Neuron (in vitro differentiated cells): ENCODE data around the gene SLC25A12.

Experiments
- H2AFZ ChIP-seq: one replicate; pipeline ENCODE4 v1.6.1; 2013; ENCODE audit warnings: low read depth, mild to moderate bottlenecking, inconsistent platforms, low read length, moderate library complexity
- H3K27me3 ChIP-seq: one replicate; pipeline ENCODE4 v1.6.1; 2013; ENCODE audit warnings: low read length; ENCODE audit not compliant: insufficient read depth
- H3K36me3 ChIP-seq: one replicate; pipeline ENCODE4 v1.6.1; 2013; ENCODE audit warnings: low read length; ENCODE audit not compliant: insufficient read depth
- H3K4me1 ChIP-seq: one replicate; pipeline ENCODE4 v1.6.1; 2013; ENCODE audit warnings: low read length; ENCODE audit not compliant: insufficient read depth
- H3K4me3 ChIP-seq: 2 replicates; pipeline ENCODE4 v1.5.1; 2013; ENCODE audit warnings: mild to moderate bottlenecking, low read length, moderate library complexity
- H3K9me3 ChIP-seq: one replicate; pipeline ENCODE4 v1.6.1; 2013; ENCODE audit warnings: low read length

The SLC25A12 gene

DNA sequence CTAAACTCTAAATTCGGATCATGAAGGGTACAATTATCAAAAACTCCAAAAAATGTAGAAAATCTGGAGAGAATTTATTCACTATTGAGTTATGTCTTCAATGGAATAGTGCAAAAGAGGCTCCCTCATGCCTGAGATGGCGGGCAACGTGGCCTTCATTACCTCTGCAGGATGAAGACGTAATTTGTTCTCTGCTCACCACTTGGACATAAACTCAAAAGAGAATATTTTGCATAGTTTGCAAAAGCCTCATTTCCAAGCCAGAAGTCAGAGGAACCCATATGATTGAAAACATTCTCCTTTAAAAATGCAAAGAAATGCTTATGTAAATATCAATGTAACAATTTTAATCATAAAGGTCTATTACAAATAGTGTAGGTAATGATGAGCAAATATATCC, 58.7 kb downstream of the SLC25A12 start:
- peaks cover 79% of the 10 kb centered on the region for H3K36me3 ChIP-seq
- no peak overlapping the region for H2AFZ ChIP-seq
- no peaks in the 10 kb centered on the region for H3K27me3 ChIP-seq
- H3K4me3 ChIP-seq: no peak overlapping the region
- peaks cover 33% of the 10 kb centered on the region for H3K9me3 ChIP-seq
- H3K4me1 ChIP-seq: no peaks in the 10 kb centered on the region

DNA sequence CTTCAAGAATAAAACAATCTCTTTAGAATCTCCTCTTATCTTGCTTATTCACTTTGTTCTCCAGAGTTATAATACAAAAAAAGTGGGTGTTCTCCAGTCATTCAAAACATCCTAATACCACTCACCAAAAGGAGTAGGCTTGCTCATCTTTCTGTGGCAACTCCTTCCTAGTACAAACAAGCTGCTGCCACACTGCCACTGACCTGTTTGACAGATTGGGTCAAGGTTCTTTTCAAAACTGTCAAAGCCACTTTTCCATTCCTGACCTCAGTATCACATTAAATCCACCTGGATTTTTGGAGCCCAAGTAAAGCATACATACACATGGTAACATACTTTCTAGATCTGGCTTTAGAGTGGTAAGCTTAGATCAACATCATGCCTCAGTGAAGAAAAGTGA, 59.8 kb downstream of the SLC25A12 start:
- Histone ChIP-seq H3K4me1 (no peaks in the 10 kb centered on the region), H3K36me3 (peaks cover 81% of the 10 kb centered on the region), H3K4me3 (no peak overlapping the region), H3K9me3 (peaks cover 37% of the 10 kb centered on the region), H3K27me3 (no peaks in the 10 kb centered on the region), H2AFZ (no peak overlapping the region)

DNA sequence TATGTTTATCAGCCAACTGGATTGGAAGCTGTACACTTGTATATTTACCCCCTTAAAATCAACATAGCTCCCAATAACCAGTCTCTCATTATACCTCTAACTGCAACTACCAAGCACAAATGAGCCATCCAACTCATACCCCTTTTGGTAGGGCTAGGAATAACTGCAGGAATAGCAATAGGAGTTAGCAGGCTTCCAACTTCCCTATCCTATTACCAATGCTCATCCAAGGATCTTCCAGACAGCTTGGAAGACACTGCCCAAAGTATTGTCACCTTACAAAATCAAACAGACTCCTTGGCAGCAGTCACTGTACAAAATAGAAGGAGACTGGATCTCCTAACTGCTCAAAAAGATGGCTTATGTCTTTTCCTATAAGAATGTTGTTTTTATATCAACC, 61.6 kb downstream of the SLC25A12 start:
- Histone ChIP-seq H2AFZ (no peak overlapping the region), H3K4me1 (no peaks in the 10 kb centered on the region), H3K4me3 (no peak overlapping the region), H3K36me3 (peaks cover 83% of the 10 kb centered on the region), H3K9me3 (peaks cover 39% of the 10 kb centered on the region), H3K27me3 (no peaks in the 10 kb centered on the region)

DNA sequence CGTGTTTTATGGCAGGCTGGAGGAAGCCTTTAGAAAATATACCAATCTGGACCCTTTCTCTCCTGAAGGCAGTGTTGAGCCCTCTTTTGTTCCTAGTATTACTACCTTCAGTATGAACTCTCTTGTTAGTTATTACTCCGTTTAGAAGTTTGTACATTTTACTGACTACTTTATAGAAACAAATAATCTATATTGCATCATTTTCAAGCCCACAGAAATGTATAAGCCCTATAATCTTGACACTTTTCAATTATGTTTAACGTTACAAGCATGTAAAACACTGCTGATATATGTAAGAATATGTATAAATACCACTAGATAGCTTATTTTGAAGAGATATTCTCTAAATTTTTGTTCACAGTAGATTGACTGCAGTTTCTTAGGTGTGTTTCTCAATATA, 64.0 kb downstream of the SLC25A12 start:
- peaks cover 69% of the 10 kb centered on the region for H3K36me3 ChIP-seq
- H3K4me3 ChIP-seq: no peak overlapping the region
- H3K4me1 ChIP-seq: no peaks in the 10 kb centered on the region
- peaks cover 39% of the 10 kb centered on the region for H3K9me3 ChIP-seq
- H2AFZ ChIP-seq: no peak overlapping the region
- no peaks in the 10 kb centered on the region for H3K27me3 ChIP-seq

DNA sequence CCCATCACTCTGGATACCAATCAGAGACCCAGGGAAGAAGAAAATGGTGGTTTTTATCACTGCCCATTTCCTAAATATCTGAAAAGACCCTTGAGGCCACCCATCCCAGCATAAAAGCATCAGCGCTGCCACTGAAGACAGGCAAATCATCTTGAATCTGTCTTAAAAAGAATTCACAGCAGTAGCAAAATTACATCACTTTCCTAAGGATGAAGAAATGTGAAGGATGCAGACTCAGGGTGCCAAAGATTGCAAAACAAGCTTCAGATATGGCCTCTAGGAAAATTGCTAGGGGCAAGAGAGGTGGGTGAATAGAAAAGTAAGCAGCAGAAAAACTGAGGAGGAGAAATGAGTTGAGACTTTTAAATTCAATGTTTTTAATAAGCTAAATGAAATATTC, 70.0 kb downstream of the SLC25A12 start:
- no peak overlapping the region for H3K4me3 ChIP-seq
- no peaks in the 10 kb centered on the region for H3K4me1 ChIP-seq
- peaks cover 14% of the 10 kb centered on the region for H3K36me3 ChIP-seq
- no peak overlapping the region for H2AFZ ChIP-seq
- no peaks in the 10 kb centered on the region for H3K27me3 ChIP-seq
- peaks cover 1% of the 10 kb centered on the region for H3K9me3 ChIP-seq

DNA sequence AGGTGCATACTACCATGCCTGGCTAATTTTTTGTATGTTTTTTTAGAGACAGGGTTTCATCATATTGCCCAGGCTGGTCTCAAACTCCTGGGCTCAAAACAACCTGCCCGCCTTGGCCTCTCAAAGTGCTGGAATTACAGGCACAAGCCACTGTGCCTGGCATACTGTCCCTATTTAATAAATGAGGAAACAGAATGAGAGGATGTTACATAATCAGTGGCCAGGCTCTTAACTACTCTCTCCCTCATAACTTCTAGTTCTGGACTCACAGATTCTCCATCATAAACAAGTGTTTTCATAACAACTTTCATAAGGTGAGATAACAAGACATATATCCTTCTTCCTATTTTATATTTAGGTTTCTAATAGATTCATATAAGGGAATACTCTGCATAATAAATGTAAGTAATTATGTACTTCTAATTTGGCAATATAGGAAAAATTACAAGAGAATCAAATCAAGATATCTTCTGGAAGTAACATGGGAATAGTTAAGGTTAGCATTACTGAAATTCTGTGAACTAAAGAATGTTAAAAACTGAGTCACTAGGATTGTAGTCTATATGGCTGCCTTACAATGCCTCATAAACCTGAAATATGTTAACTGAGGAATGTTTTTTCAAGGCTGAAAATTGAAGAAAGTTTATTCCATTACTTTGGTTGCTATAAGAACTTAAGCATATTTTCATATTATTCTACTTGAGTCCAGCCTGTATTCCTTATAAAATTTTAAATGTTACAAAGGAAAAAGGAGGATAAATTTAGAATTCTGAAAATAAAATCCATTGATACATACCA, 71.3 kb downstream of the SLC25A12 start:
- H3K4me1 ChIP-seq: no peaks in the 10 kb centered on the region
- H3K9me3 ChIP-seq: no peaks in the 10 kb centered on the region
- H3K36me3 ChIP-seq: peaks cover 7% of the 10 kb centered on the region
- no peak overlapping the region for H3K4me3 ChIP-seq
- no peak overlapping the region for H2AFZ ChIP-seq
- H3K27me3 ChIP-seq: no peaks in the 10 kb centered on the region

DNA sequence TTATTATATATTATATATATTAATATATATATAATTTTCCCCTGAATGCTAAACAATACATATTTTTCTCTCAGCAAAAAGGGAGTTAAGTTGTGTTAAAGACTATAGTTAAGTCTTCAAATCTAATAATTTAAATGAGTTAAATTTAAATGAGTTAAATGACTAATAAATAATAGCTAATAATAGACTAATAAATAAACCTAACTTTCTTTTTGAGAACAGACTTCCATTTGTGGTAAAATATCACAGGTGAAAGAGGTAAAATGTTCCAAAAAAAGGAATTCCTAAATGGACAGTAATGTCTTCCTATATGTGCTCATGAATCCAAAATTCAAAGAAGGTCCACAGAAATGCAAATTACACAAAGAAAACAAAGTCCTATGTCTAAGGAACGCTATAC, 74.6 kb downstream of the SLC25A12 start:
- Histone ChIP-seq H3K36me3 (no peaks in the 10 kb centered on the region), H2AFZ (no peak overlapping the region), H3K4me1 (no peaks in the 10 kb centered on the region), H3K9me3 (no peaks in the 10 kb centered on the region), H3K27me3 (no peaks in the 10 kb centered on the region), H3K4me3 (no peak overlapping the region)

DNA sequence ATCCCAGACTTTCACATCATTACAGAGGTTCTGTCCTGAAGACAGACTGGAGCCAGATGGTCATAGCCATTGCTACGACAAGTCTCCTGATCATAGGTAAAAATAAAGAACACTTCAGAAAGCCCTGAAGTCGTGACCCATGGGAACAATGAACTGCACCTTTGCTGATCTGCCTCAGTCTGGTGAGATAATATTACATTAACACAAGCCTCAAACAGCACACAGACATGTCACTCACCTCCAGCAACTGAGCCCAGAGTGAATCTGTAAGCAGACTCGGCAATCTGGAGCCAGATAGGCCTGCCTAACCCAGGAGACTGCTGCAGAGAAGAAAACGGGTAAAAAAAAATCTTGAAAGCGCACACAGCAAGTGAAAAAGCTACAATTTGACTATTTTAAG, 79.2 kb downstream of the SLC25A12 start:
- H3K27me3 ChIP-seq: no peaks in the 10 kb centered on the region
- H3K9me3 ChIP-seq: no peaks in the 10 kb centered on the region
- no peak overlapping the region for H3K4me3 ChIP-seq

DNA sequence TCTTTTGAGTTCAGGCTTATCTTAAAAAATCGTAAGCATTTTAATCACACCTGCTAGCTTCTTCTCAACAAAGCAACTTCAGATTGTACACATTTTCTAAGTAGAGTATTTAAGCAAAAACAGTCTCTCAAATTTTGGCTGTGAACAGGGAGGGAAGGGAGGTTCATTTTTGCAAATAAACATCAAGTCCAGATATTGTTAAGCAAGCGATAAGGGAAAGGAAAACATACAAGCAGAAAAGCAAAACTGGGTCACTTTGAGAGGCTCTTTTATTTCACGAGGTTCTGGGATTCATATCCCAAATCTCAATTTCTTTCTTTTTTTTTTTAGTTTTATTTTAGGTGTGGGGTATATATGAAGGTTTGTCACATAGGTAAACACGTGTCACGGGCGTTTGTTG, 79.9 kb downstream of the SLC25A12 start:
- Histone ChIP-seq H3K4me3 (no peak overlapping the region), H3K27me3 (no peaks in the 10 kb centered on the region), H3K9me3 (no peaks in the 10 kb centered on the region), H3K4me1 (no peaks in the 10 kb centered on the region), H2AFZ (no peak overlapping the region), H3K36me3 (no peaks in the 10 kb centered on the region)

More for the DNA sequence above, 79.2 kb downstream of the SLC25A12 start:
- H2AFZ ChIP-seq: no peak overlapping the region
- no peaks in the 10 kb centered on the region for H3K4me1 ChIP-seq
- H3K36me3 ChIP-seq: no peaks in the 10 kb centered on the region

DNA sequence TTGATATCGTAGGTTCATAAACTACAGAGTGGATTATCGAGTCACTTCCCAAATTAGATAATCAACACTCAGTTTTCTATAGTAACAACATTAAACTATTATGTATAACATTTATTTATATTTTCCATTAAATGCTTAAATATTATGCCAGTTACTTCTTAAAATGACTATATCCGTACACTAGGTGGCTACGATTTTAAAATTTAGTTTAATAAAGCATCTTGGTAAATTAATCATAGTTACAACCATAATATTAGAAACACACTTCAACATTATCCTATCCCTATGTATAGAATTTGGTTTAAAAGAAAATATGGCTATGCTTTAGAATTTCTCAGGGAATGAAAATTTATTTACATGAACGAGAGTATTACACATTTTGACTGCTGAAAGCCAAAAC, 80.3 kb downstream of the SLC25A12 start:
- Histone ChIP-seq H2AFZ (no peak overlapping the region), H3K27me3 (no peaks in the 10 kb centered on the region), H3K4me1 (no peaks in the 10 kb centered on the region), H3K4me3 (no peak overlapping the region), H3K36me3 (no peaks in the 10 kb centered on the region), H3K9me3 (no peaks in the 10 kb centered on the region)

DNA sequence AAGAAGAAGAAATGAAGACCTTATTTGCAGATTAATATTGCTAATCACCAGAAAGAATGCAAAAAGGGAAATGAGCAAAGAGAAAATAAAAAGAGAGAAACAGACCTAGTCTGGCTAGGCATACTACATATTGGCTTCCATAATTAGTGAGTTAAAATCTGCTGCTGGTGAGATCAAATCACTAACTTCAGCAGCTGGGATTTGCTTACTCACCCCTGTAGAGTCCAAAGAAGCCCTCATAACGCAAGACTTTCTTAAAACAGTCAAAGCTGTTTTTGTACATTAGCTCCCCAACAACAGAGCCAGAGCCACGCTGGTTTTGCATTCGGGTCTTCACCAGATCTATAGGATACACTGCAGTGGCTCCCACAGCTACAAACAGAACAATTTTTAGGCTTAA, 80.9 kb downstream of the SLC25A12 start:
- Histone ChIP-seq H3K27me3 (no peaks in the 10 kb centered on the region), H3K4me3 (no peak overlapping the region), H2AFZ (no peak overlapping the region), H3K9me3 (no peaks in the 10 kb centered on the region), H3K4me1 (no peaks in the 10 kb centered on the region), H3K36me3 (no peaks in the 10 kb centered on the region)

DNA sequence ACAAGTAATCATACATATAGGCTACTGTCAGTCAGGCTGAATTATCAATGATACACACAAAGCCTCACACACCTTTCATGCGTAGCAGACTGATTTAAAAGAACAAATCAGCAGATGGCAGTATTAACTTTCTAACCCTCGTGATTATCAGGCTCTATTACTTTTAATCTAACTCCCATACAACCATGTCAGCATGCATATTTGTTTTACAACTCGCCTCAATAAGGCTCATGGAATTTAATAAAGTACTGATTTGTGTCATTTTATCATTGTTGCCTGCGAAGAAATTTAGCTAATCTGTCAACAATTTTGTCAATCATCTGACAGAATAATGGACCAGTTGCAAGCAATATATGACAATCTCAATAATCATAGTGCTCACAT, 82.8 kb downstream of the SLC25A12 start:
- Histone ChIP-seq H3K9me3 (no peaks in the 10 kb centered on the region), H3K27me3 (no peaks in the 10 kb centered on the region), H3K4me1 (peaks cover 6% of the 10 kb centered on the region), H3K4me3 (no peak overlapping the region), H3K36me3 (peaks cover 5% of the 10 kb centered on the region), H2AFZ (no peak overlapping the region)

DNA sequence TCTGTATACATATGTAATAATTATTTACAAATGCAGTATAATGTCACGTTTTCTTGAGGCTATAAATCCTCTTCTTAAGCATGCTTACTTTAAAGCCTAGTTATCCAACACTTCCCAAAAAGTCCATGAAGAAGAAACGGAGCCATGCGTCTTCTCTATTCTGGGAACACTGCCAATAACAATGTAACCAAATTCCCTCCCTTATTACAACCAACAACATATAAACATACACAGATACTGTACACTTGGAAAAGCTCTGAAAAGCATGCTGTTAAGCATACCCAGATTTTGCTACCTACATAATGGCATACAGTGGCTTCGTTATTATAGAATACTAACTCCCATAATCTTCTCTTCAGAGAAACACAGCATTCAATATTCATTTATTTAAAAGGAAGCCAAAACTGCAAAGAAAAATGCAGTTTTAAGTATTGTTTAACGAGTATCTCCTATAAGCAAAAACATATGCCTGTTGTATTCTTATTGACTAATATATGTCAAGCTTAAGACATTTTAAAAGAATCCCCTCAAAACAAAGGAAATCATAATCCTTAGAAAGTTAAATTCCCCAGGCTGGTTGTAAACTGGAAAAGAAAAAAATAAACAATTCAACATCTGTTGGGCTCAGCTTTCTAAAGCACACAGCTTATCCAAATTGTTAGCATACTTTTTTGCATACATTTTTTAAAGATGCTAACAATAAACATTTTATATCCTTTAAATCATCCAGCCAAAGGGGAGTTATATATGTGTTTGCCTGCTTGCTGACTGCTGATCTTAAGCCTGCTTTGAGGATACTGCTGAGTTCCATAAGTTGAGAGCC, 83.4 kb downstream of the SLC25A12 start:
- Histone ChIP-seq H3K4me3 (no peak overlapping the region), H3K9me3 (no peaks in the 10 kb centered on the region), H3K4me1 (peaks cover 6% of the 10 kb centered on the region), H3K27me3 (no peaks in the 10 kb centered on the region), H3K36me3 (peaks cover 6% of the 10 kb centered on the region), H2AFZ (no peak overlapping the region)
